Stimulated activated naive CD8-positive, alpha-beta T cell treated with anti-CD3 and anti-CD28 coated beads, Interleukin-15, Interleukin-2, amounts not matched to agents 100 U/mL and 50 U/mL, for 24 hours (primary cell): ENCODE measurements around the gene CCDC87.
"Not testable (repeated sequence)": the region's sequence is repeated elsewhere in the genome, so short reads cannot be mapped to it uniquely, and the experiment has no call there.

Experiments
- ATAC-seq: fragments of 150-1000 bp; cut with Tn5 transposase; one replicate; pipeline ENCODE4 v1.10.0; 2021
- DNase-seq: peaks from one replicate; pipeline ENCODE4 v3.0.0; 2021

CCDC87 gene

GRCh38 chr11:66550887-66551286 is 42.0 kb downstream of the CCDC87 start:
- DNase-seq (no peak), ATAC-seq (no peak)

GRCh38 chr11:66549696-66550095 is 43.2 kb downstream of the CCDC87 start:
- DNase-seq (no peak), ATAC-seq (no peak)

GRCh38 chr11:66548774-66549630 is 43.9 kb downstream of the CCDC87 start:
- ATAC-seq: no peak
- DNase-seq: no peak

GRCh38 chr11:66548041-66548440 is 44.8 kb downstream of the CCDC87 start:
- no peak for DNase-seq
- no peak for ATAC-seq

GRCh38 chr11:66547662-66548009 is 45.2 kb downstream of the CCDC87 start:
- DNase-seq: no peak
- ATAC-seq: no peak

- no peak for DNase-seq
- ATAC-seq: no peak
Measured at GRCh38 chr11:66546966-66547661, 45.7 kb downstream of the CCDC87 start.

GRCh38 chr11:66546368-66546965 is 46.4 kb downstream of the CCDC87 start, which contains the start of gene ACTN3:
Gene ACTN3, plus strand, starts transcription at chr11:66546903. Its CDS starts 35 bp downstream, at chr11:66546938.
- DNase-seq: peak; percentile 27

GRCh38 chr11:66545701-66546367 is 47.0 kb downstream of the CCDC87 start, which contains the start of gene ZDHHC24:
Gene ZDHHC24, minus strand, starts transcription at chr11:66546048. Its CDS starts 45 bp downstream, at chr11:66546003.
- DNase-seq: peak; percentile 94
- peak; percentile 92 for ATAC-seq

More at GRCh38 chr11:66546368-66546965, 46.4 kb downstream of the CCDC87 start, which contains the start of gene ACTN3:
- no peak for ATAC-seq

GRCh38 chr11:66544952-66545351 is 47.9 kb downstream of the CCDC87 start:
- not testable (repeated sequence) for ATAC-seq, DNase-seq

- ATAC-seq (peak; percentile 41), DNase-seq (peak; percentile 73)
Measured at GRCh38 chr11:66543263-66544107, 49.4 kb downstream of the CCDC87 start.

GRCh38 chr11:66542362-66542761 is 50.5 kb downstream of the CCDC87 start:
- DNase-seq: no peak
- ATAC-seq: no peak

- ATAC-seq: no peak
- no peak for DNase-seq
Measured at GRCh38 chr11:66541892-66542291, 51.0 kb downstream of the CCDC87 start.

- not testable (repeated sequence) for DNase-seq, ATAC-seq
Measured at GRCh38 chr11:66540598-66540997, 52.3 kb downstream of the CCDC87 start.
